A549 (cell line): ENCODE data around the gene RHBDF2.

Experiments
- BCL3 ChIP-seq: fragments of >200 bp; sonication (Bioruptor Twin); formaldehyde crosslinking; IDR thresholded peaks from 3 replicates; pipeline ENCODE4 v1.6.1; 2016
- CTCF ChIP-seq: fragments of >200 bp; sonication (Bioruptor Twin); formaldehyde crosslinking; IDR thresholded peaks from 3 replicates; pipeline ENCODE4 v1.5.1; 2016
- EP300 ChIP-seq, 2 experiments: fragments of >200 bp; sonication (Bioruptor Twin); formaldehyde crosslinking; IDR thresholded peaks; 2 replicates in 1 of 2; 3 replicates in 1 of 2; pipeline ENCODE4 v1.6.1; 2016 to 2017
- KDM1A ChIP-seq: fragments of 200-600 bp; sonication (generic); IDR thresholded peaks from 2 replicates; pipeline ENCODE4 v1.6.1; 2016; ENCODE audit warnings: low read depth, mild to moderate bottlenecking
- MAFK ChIP-seq: fragments of 450-650 bp; IDR thresholded peaks from 2 replicates; pipeline ENCODE4 v1.6.1; 2014; ENCODE audit not compliant: partially characterized antibody
- MAX ChIP-seq: IDR thresholded peaks from 2 replicates; pipeline ENCODE4 v1.6.1; 2012
- POLR2A ChIP-seq: IDR thresholded peaks from 2 replicates; pipeline ENCODE4 v1.6.1; 2012; ENCODE audit warnings: mild to moderate bottlenecking, low read length
- RCOR1 ChIP-seq: fragments of 150-350 bp; IDR thresholded peaks from 2 replicates; pipeline ENCODE4 v1.6.1; 2014; ENCODE audit warnings: antibody characterized with exemption, low read length, low read depth
- REST ChIP-seq: fragments of 200-600 bp; sonication (generic); IDR thresholded peaks from 2 replicates; pipeline ENCODE4 v1.6.1; 2016; ENCODE audit warnings: antibody characterized with exemption, mild to moderate bottlenecking, moderate library complexity
- RNF2 ChIP-seq: fragments of 200-600 bp; sonication (generic); IDR thresholded peaks from 2 replicates; pipeline ENCODE4 v1.6.1; 2016; ENCODE audit warnings: low read depth, mild to moderate bottlenecking, antibody characterized with exemption, moderate library complexity, borderline replicate concordance
- USF2 ChIP-seq: fragments of 450-650 bp; IDR thresholded peaks from 2 replicates; pipeline ENCODE4 v1.6.1; 2014; ENCODE audit warnings: antibody characterized with exemption

GRCh38 chr17:76431509-76431908 is 69.7 kb downstream of the RHBDF2 start:
- TF ChIP-seq CTCF (no peak), BCL3 (no peak), MAFK (no peak), REST (no peak), RCOR1 (no peak), EP300 (IDR thresholded peaks at IDR 0.05) (no peak), MAX (no peak), POLR2A (no peak), RNF2 (no peak), USF2 (no peak), KDM1A (no peak)
